Sigmoid colon (tissue), 4 donors: ENCODE measurements around the gene TMEM260.

Source experiments
- POLR2A ChIP-seq, 2 donors: fragments of 450-650 bp; IDR thresholded peaks; one replicate each; pipeline ENCODE4 v1.6.1; 2016; ENCODE audit warnings: antibody characterized with exemption in 2 of 2, mild to moderate bottlenecking in 2 of 2, moderate library complexity in 2 of 2
- POLR2AphosphoS5 ChIP-seq, 4 donors: sonication (generic); formaldehyde crosslinking; IDR thresholded peaks; one replicate each; pipeline ENCODE4 v1.6.1; 2017; ENCODE audit warnings: antibody characterized with exemption in 4 of 4
- TF ChIP-seq, protein P1 (sequence below), 4 experiments: fragments of 450-650 bp in 3 of 4; fragments of 200-600 bp in 1 of 4; IDR thresholded peaks; one replicate each; pipeline ENCODE4 v1.5.1; 2016 to 2019; ENCODE audit warnings: antibody characterized with exemption in 4 of 4, mild to moderate bottlenecking in 3 of 4, moderate library complexity in 2 of 4

DNA sequence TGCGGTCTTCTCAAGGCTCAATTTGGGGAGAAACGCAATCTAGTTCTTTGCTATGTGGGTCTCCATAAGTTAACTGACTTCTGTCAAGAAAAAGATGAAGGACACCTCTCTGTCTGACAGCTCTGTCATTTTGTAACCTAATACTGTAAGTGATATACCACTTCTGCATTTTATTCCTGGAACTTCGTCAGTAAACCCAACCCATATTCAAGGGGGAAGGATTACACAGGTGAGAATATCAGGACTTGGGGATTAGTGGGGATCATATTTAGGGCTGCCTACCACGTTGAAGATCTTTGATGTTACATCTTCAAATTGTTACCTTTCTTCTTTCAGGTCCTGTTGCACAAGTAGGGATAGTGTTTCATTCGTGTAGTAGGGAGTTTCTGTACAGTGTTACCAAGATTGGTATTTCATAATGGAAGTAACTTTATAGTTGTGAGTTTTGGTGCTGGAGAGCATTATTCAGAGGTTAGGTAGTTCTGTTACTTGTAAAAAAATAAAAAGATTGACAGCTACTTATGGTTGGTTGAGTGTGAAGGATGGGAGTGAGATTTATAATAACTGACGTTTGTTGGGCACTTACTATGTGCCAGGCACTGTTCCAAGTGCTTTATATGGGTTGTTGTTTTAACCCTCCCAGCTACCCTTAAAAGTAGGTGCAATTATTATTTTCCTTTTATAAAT is 1.6 kb downstream of the TMEM260 start:
- TF ChIP-seq, protein P1, sequence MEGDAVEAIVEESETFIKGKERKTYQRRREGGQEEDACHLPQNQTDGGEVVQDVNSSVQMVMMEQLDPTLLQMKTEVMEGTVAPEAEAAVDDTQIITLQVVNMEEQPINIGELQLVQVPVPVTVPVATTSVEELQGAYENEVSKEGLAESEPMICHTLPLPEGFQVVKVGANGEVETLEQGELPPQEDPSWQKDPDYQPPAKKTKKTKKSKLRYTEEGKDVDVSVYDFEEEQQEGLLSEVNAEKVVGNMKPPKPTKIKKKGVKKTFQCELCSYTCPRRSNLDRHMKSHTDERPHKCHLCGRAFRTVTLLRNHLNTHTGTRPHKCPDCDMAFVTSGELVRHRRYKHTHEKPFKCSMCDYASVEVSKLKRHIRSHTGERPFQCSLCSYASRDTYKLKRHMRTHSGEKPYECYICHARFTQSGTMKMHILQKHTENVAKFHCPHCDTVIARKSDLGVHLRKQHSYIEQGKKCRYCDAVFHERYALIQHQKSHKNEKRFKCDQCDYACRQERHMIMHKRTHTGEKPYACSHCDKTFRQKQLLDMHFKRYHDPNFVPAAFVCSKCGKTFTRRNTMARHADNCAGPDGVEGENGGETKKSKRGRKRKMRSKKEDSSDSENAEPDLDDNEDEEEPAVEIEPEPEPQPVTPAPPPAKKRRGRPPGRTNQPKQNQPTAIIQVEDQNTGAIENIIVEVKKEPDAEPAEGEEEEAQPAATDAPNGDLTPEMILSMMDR (IDR thresholded peaks at IDR 0.05): no peak
- TF ChIP-seq POLR2AphosphoS5 (IDR thresholded peaks at IDR 0.05) (no peak), POLR2A (IDR thresholded peaks at IDR 0.05) (no peak)
